ENCODE data around the gene CYP27B1. TPM values are rescaled to one million over a fixed set of nuclear protein-coding genes. Genes with fewer than 3 reads are reported as not detected.

CYP27B1 gene
- total RNA-seq, 1 experiment from 2014 or later, result 4.7 TPM

GRCh38 chr12:57782608-57783465 is 16.0 kb upstream of the CYP27B1 start, which contains the start of gene TSFM:
Gene TSFM, plus strand, starts transcription at chr12:57782787. Its CDS starts 15 bp downstream, at chr12:57782802.
- Histone ChIP-seq H3K4me1 (ENCODE audit: insufficient read depth, low read length, poor library complexity, severe bottlenecking) (no peaks in the 10 kb centered on the region), H3K36me3 (ENCODE audit: insufficient read depth, low read length, poor library complexity, severe bottlenecking) (peaks cover 35% of the 10 kb centered on the region), H3K27ac (ENCODE audit: low read depth, low read length, poor library complexity, severe bottlenecking) (peak within 1 kb of the TSS; percentile 79), H3K27me3 (replicated peaks; ENCODE audit: insufficient read depth, low read depth, low read length, poor library complexity) (no peaks in the 10 kb centered on the region), H3K4me3 (ENCODE audit: low read depth, low read length, poor library complexity, severe bottlenecking) (peak within 1 kb of the TSS; percentile 95), H3K9me3 (ENCODE audit: low read depth, low read length, poor library complexity, severe bottlenecking) (no peaks in the 10 kb centered on the region)
- BruUV-seq (replicated peaks), result no TSS peak
- POLR2A ChIA-PET (ENCODE audit: low non-redundant PET), result no interaction called here
- TF ChIP-seq CTCF (conservative IDR thresholded peaks at IDR 0.05; ENCODE audit: low read depth, low read length) (peak; percentile 94), EZH2 (IDR thresholded peaks at IDR 0.05; ENCODE audit: borderline replicate concordance, low read depth, low read length, poor library complexity, severe bottlenecking) (no peak)
- CTCF ChIA-PET, result interaction anchor here (1.0 to 1.4 kb wide), 2 partner anchors 11 to 21 kb away, joined by 3 to 4 read pairs; partner anchors contain the start of genes EEF1AKMT3 and METTL1
- DNase-seq (ENCODE audit: low spot score), result peak; percentile 97
- intact Hi-C loops (cut with micrococcal nuclease; ENCODE audit: unreplicated experiment), result no loop called here

- TF ChIP-seq EZH2 (IDR thresholded peaks at IDR 0.05; ENCODE audit: borderline replicate concordance, low read depth, low read length, poor library complexity, severe bottlenecking) (no peak), CTCF (conservative IDR thresholded peaks at IDR 0.05; ENCODE audit: low read depth, low read length) (no peak)
- BruUV-seq (replicated peaks), result no TSS peak
- Histone ChIP-seq H3K4me3 (ENCODE audit: low read depth, low read length, poor library complexity, severe bottlenecking) (peak overlapping the region; percentile 95), H3K36me3 (ENCODE audit: insufficient read depth, low read length, poor library complexity, severe bottlenecking) (peaks cover 29% of the 10 kb centered on the region), H3K9me3 (ENCODE audit: low read depth, low read length, poor library complexity, severe bottlenecking) (no peaks in the 10 kb centered on the region), H3K27me3 (replicated peaks; ENCODE audit: insufficient read depth, low read depth, low read length, poor library complexity) (no peaks in the 10 kb centered on the region), H3K4me1 (ENCODE audit: insufficient read depth, low read length, poor library complexity, severe bottlenecking) (no peaks in the 10 kb centered on the region), H3K27ac (ENCODE audit: low read depth, low read length, poor library complexity, severe bottlenecking) (no peak overlapping the region)
- intact Hi-C loops (cut with micrococcal nuclease; ENCODE audit: unreplicated experiment), result no loop called here
- CTCF ChIA-PET, result interaction anchor here (1.4 kb wide), 1 partner anchor 10 kb away, joined by 3 read pairs; the partner anchor contains the start of genes EEF1AKMT3 and METTL1
- POLR2A ChIA-PET (ENCODE audit: low non-redundant PET), result no interaction called here
- no peak for DNase-seq (ENCODE audit: low spot score)
These were observed 15.3 kb upstream of the CYP27B1 start for GRCh38 chr12:57782243-57782607.

GRCh38 chr12:57781801-57782200 is 14.9 kb upstream of the CYP27B1 start:
- H3K36me3 ChIP-seq (ENCODE audit: insufficient read depth, low read length, poor library complexity, severe bottlenecking), result peaks cover 25% of the 10 kb centered on the region
- H3K9me3 ChIP-seq (ENCODE audit: low read depth, low read length, poor library complexity, severe bottlenecking), result no peaks in the 10 kb centered on the region
- no peak overlapping the region for H3K4me3 ChIP-seq (ENCODE audit: low read depth, low read length, poor library complexity, severe bottlenecking)
- BruUV-seq (replicated peaks), result no TSS peak
- no peaks in the 10 kb centered on the region for H3K4me1 ChIP-seq (ENCODE audit: insufficient read depth, low read length, poor library complexity, severe bottlenecking)
- no peaks in the 10 kb centered on the region for H3K27me3 ChIP-seq (replicated peaks; ENCODE audit: insufficient read depth, low read depth, low read length, poor library complexity)
- ChIA-PET CTCF (no interaction called here), POLR2A (ENCODE audit: low non-redundant PET) (interaction anchor here (0.6 kb wide), 1 partner anchor 421 kb away, joined by 11 read pairs; no protein-coding TSS in a partner anchor)
- H3K27ac ChIP-seq (ENCODE audit: low read depth, low read length, poor library complexity, severe bottlenecking), result no peak overlapping the region
- no peak for TF ChIP-seq CTCF (conservative IDR thresholded peaks at IDR 0.05; ENCODE audit: low read depth, low read length)
- no peak for DNase-seq (ENCODE audit: low spot score)
- intact Hi-C loops (cut with micrococcal nuclease; ENCODE audit: unreplicated experiment), result no loop called here
